Thymus (tissue), 14 donors: ENCODE results near the gene RIMKLA. TPM values are rescaled to one million over a fixed set of nuclear protein-coding genes. Genes with fewer than 3 reads are reported as not detected.

Experiments used
- DNase-seq, 9 donors: peaks; one replicate each; pipeline ENCODE4 v3.0.0-alpha.2; 2013; ENCODE audit warnings: low spot score in 9 of 9, low read depth in 6 of 9, missing footprints in 1 of 9
- H3K27ac ChIP-seq, 2 donors: one replicate each; pipeline ENCODE4 v1.5.1; 2013; ENCODE audit warnings: control low read depth in 1 of 2, low read depth in 1 of 2, low read length in 1 of 2, mild to moderate bottlenecking in 1 of 2, moderate library complexity in 1 of 2
- H3K27me3 ChIP-seq, 2 donors: one replicate each; pipeline ENCODE4 v1.5.1; 2013; ENCODE audit warnings: low read length in 1 of 2; ENCODE audit not compliant: control insufficient read depth in 2 of 2, insufficient read depth in 1 of 2
- H3K36me3 ChIP-seq, 2 donors: one replicate each; pipeline ENCODE4 v1.5.1; 2013; ENCODE audit warnings: low read length in 1 of 2, mild to moderate bottlenecking in 1 of 2, moderate library complexity in 1 of 2; ENCODE audit not compliant: control insufficient read depth in 2 of 2, insufficient read depth in 2 of 2
- H3K4me1 ChIP-seq, 2 donors: one replicate each; pipeline ENCODE4 v1.5.1; 2013; ENCODE audit warnings: low read length in 2 of 2; ENCODE audit not compliant: control insufficient read depth in 2 of 2, insufficient read depth in 2 of 2
- H3K4me3 ChIP-seq, 2 donors: one replicate each; pipeline ENCODE4 v1.5.1; 2013; ENCODE audit warnings: low read length in 2 of 2, control low read depth in 1 of 2, mild to moderate bottlenecking in 1 of 2
- H3K9me3 ChIP-seq, 2 donors: one replicate each; pipeline ENCODE4 v1.5.1; 2013; ENCODE audit warnings: low read length in 1 of 2, mild to moderate bottlenecking in 1 of 2; ENCODE audit not compliant: control insufficient read depth in 2 of 2, insufficient read depth in 1 of 2
- WGBS: extraction: QIAGEN DNeasy Blood & Tissue Kit; methylation state at CpG from one replicate; pipeline ENCODE4 v1.1.7; 2013; 5-methylcytosine and 5-hydroxymethylcytosine counted together
- long read RNA-seq, 10 donors: transcript quantifications; one replicate each; lab custom pipeline, GENCODE V29; 2026
- polyA plus RNA-seq: library from polyadenylated mRNA; stranded (reverse); fragments of 200-250 nt; gene quantifications from one replicate; pipeline ENCODE4 v1.2.3, GENCODE V29; 2013
- total RNA-seq: library from RNA; stranded (reverse); fragments of 120-200 nt; gene quantifications from one replicate; pipeline ENCODE4 v1.2.4, GENCODE V29; 2013
- donor health status: healthy.

RIMKLA gene, protein sequence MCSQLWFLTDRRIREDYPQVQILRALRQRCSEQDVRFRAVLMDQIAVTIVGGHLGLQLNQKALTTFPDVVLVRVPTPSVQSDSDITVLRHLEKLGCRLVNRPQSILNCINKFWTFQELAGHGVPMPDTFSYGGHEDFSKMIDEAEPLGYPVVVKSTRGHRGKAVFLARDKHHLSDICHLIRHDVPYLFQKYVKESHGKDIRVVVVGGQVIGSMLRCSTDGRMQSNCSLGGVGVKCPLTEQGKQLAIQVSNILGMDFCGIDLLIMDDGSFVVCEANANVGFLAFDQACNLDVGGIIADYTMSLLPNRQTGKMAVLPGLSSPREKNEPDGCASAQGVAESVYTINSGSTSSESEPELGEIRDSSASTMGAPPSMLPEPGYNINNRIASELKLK
- total RNA-seq (0.19 TPM), polyA plus RNA-seq (0.14 TPM)
- long read RNA-seq, donor 1: 0 reads
- long read RNA-seq, donor 2: 0 reads
- long read RNA-seq, donor 3: 0 reads
- long read RNA-seq, donor 4: 0 reads
- long read RNA-seq, donor 5: 0 reads
- long read RNA-seq, donor 6: 0 reads
- long read RNA-seq, donor 7: 0 reads
- long read RNA-seq, donor 8: 0 reads
- long read RNA-seq, donor 9: 0 reads
- long read RNA-seq, donor 10, full-length matches to known transcripts: 1 of 1 reads
- long read RNA-seq, donor 10, partial matches to known transcripts: 0 of 1 reads
- long read RNA-seq, donor 10, other reads (novel, unspliced or antisense): 0 of 1 reads

DNA sequence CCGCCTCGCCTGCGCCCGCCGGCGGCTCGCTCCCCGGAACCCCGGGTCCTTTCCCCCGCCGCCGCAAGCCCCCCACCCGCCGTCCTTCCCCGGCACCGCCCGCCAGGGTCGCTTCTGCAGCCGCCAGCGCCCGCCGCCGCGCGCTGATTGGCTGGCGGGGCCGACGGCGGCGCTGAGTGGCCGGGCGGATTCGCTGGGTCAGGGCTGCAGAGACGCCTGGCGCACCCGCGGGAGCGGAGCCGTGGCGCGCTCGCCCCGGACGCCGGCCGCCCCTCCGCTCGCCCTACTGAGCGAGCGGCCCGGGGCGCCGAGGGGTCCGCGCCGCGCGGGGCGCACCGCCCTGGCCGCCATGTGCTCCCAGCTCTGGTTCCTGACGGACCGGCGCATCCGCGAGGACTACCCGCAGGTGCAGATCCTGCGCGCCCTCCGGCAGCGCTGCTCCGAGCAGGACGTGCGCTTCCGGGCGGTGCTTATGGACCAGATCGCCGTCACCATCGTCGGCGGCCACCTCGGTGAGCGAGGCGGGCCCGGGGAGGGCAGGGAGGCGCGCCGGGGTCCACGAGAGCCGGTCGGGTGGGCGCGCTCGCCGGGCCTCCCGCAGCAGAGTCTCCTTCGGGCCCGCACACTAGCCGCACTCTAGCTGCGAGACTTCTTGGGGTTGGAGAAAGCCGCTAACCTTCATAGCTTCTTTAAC lies at the start of gene RIMKLA:
RIMKLA (plus strand) TSS at position 207 of the 694 bp plus-strand sequence; CDS start at position 350, 143 bp downstream.
- DNase-seq: peak in 7 of 9 donors; percentile 4 to 53 (median 19)
- Histone ChIP-seq H3K36me3 (no peaks in the 10 kb centered on the region), H3K27me3 (peaks cover 35 to 63% of the 10 kb centered on the region in 2 donors), H3K4me3 (peak within 1 kb of the TSS; percentile 13 to 76), H3K4me1 (peaks cover 3 to 5% of the 10 kb centered on the region in 2 donors), H3K27ac (no peak within 1 kb of the TSS), H3K9me3 (no peaks in the 10 kb centered on the region)
- WGBS: under 1% methylated on average over 101 of the region's 101 CpGs

DNA sequence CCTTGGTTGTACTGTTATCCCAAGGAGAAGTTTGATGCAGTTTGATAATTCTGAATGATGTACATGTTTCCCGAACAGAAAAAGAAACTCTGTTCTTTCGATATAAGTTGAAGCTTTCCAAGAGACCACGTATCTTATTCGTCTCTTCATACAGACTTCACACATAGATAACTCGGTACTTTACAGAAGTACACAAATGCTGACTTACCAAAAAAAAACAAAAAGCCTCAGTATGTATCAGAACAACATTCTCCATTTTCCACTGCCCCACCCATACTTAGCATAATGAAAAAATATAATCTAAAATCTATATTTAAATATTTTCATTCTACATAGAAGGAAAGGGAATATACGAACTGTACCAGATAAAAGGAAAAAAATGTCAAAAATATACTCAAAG lies 47.7 kb upstream of the RIMKLA start:
- H3K4me3 ChIP-seq: no peak overlapping the region
- DNase-seq: no peak
- no peak overlapping the region for H3K27ac ChIP-seq
- H3K27me3 ChIP-seq: no peaks in the 10 kb centered on the region
- WGBS: 93% methylated on average over 6 of the region's 6 CpGs
- H3K4me1 ChIP-seq: peaks cover 6 to 13% of the 10 kb centered on the region in 2 donors
- peaks cover 0 to 3% of the 10 kb centered on the region in 2 donors for H3K9me3 ChIP-seq
- H3K36me3 ChIP-seq: peaks cover 0 to 2% of the 10 kb centered on the region in 2 donors

DNA sequence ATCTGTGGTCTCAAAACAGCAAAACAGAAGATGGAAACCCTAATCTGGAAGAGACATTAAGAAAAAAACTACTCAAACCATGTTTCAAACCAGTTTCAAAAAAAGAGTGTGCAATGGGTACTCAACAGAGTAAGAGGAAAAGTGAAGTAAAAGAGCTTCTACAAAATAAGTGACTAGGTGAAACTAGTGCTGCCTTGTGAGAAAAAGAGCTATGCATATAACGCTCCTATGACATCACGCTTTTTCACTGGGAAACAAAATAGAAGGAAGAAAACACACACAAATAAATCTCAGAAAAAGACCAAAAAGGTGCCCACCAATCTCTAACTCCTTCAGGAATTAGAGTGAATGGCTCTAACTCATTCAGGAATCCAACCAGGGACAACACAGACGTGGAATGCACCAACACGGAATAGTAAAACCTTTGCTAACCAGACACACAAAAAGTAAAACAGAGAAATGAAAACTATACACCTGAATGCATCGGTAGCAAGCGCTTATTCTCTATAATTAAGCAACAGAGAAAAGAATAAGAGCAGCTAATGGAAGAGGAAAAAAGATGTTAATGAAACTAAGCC lies 46.8 kb upstream of the RIMKLA start:
- 5% methylated on average over 6 of the region's 6 CpGs for WGBS
- DNase-seq: peak in 2 of 9 donors; percentile 14 to 19
- Histone ChIP-seq H3K4me1 (peaks cover 6 to 13% of the 10 kb centered on the region in 2 donors), H3K36me3 (peaks cover 0 to 2% of the 10 kb centered on the region in 2 donors), H3K27ac (no peak overlapping the region), H3K4me3 (peak overlapping the region; percentile 87 to 92), H3K9me3 (peaks cover 0 to 3% of the 10 kb centered on the region in 2 donors), H3K27me3 (no peaks in the 10 kb centered on the region)

DNA sequence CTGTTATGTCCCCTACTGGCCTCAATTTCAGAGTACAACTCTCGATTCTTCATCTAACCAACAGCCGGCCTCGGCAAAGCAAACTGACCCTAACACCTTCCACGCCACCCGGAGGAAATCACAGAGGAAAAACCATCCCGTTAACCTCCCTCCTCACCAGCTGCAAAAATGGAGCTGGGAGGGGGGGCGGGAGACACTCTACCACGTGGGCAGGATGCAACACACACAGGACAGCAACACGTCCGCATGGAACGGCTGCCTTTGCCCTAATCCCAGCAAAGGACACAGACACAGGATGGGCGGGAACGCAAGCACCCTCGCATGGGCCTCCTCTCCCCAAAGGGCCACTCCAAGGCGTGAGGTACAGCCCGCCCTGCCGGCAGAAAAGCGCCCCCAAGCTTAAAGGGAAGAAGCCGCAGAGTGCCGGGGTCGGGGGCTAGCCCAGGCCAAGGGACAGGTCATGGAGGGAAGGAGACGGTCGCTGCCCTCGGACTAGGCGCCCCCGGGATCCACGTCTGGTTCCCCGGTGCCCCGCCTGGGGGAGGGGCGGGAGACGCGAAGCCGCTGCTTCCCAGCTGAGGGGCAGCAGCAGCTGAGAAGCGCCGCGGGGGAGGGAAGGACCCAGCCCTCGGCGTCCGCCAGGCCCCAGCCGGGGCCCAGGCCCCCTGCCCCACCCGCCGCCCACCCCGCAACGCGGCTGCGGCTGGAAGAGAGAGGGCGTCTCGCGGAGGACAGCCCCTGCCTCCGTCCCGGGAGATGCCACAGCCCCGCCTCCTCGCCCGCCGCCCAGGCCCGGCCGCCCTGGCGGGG lies 46.1 kb upstream of the RIMKLA start:
- WGBS: under 1% methylated on average over 58 of the region's 58 CpGs

DNA sequence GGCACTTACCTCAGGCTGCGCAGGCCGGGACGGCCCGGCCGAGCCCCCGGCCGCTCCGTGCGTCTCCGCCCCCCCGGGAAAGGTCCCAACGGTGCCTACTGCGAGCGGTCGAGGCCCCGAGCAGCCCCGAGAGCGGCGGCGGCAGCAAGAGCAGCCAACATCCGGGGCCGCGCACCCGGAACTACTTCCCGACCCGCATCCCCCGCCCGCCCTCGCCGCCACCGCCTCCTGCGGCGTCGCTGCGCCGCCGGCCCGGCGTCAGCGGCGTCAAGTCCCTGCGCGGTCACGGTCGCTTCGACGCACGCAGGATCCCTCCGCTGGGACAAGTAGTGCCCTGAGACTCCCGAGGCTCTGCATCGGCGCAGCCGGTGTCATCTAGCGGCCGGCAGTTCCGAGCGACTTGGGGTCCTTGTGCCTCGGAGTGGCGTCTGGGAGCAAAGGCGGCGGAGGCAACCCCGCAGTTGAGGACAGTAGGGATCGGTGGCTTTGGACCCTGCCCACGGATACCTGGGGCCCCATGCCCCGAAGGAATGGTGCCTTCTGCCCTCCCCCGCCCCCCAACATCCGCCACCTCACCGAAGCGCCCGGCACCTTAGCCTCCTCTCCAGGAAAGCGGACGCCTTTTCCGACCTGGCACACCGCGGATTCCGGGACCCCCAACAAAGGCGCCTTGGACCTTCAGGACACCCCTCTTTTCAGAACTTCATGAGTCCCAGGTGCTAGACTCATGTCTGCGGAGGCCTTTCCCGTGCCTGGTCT lies 45.4 kb upstream of the RIMKLA start, which contains the start of gene FOXJ3:
FOXJ3 (minus strand) TSS at position 186 of the 759 bp plus-strand sequence. CDS start 24,142 bp downstream, outside the sequence.
- no peaks in the 10 kb centered on the region for H3K27me3 ChIP-seq
- no peaks in the 10 kb centered on the region for H3K36me3 ChIP-seq
- H3K4me1 ChIP-seq: peaks cover 6 to 13% of the 10 kb centered on the region in 2 donors
- H3K9me3 ChIP-seq: peaks cover 0 to 3% of the 10 kb centered on the region in 2 donors
- peak; percentile 95 to 99 (median 97) for DNase-seq
- under 1% methylated on average over 79 of the region's 79 CpGs for WGBS
- H3K27ac ChIP-seq: peak within 1 kb of the TSS; percentile 86 to 94
- peak within 1 kb of the TSS; percentile 87 to 92 for H3K4me3 ChIP-seq

More for the DNA sequence above, 46.1 kb upstream of the RIMKLA start:
- H3K36me3 ChIP-seq: peaks cover 0 to 2% of the 10 kb centered on the region in 2 donors
- H3K4me3 ChIP-seq: peak overlapping the region; percentile 87 to 92
- H3K9me3 ChIP-seq: peaks cover 0 to 3% of the 10 kb centered on the region in 2 donors
- peak overlapping the region; percentile 62 to 94 for H3K27ac ChIP-seq
- DNase-seq: peak in 5 of 9 donors; percentile 18 to 51 (median 36)
- H3K27me3 ChIP-seq: no peaks in the 10 kb centered on the region
- peaks cover 6 to 13% of the 10 kb centered on the region in 2 donors for H3K4me1 ChIP-seq

DNA sequence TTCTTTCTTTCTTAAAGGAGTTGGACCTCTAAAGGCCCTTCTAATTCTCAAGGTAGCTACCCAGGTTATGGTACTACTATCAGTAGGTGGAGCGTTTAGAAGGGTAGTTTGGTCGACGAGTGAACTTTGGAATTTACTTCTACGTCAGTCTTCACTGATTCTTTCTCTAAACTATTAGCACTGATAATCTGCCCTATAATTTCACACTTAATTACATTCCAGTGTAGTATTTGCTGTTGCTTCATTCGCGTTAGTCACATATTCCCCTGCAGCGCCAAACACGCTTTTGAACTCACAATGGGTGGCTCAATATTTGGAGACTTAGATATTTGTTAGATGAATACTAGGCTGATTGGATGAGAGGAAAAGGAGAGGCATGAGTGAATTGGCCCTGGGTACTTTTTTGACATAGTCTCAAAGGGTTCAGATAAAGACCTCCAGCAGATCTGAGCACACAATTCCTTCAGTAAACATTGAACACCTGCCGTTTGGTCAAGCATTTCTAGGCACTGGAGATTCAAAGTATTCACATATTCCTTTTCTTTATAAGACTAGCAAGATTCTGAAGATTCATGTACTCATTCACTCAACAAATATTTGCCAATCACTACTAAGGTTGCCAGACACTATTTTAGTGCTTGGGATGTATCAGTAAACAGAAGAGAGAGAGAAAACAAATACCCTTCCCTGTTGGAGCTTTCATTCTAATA lies 44.6 kb upstream of the RIMKLA start:
- Histone ChIP-seq H3K9me3 (peaks cover 0 to 3% of the 10 kb centered on the region in 2 donors), H3K4me1 (peaks cover 6 to 13% of the 10 kb centered on the region in 2 donors), H3K4me3 (peak overlapping the region; percentile 87 to 92), H3K36me3 (no peaks in the 10 kb centered on the region), H3K27ac (peak overlapping the region; percentile 86 to 94), H3K27me3 (no peaks in the 10 kb centered on the region)
- WGBS: 16% methylated on average over 9 of the region's 9 CpGs
- DNase-seq: no peak

DNA sequence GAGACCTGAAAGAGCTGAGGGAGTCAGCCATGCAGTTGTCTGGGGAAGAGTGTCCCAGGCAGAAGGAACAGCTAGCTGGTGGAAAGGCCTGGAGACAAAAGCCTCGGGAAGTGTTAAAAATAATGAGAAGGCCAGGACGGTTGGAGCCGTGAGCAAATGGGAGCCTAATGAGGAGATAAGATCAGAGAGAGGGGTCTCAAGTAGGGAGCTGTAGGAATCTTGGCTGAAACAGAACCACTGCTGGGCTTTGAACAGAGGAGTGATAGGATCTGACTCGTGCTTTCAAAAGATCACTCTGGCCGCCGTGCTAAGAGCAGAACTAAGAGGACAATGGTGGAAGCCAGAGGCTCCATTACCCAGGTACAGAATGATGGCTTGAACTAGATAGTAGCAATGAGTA lies 43.6 kb upstream of the RIMKLA start:
- no peak overlapping the region for H3K27ac ChIP-seq
- 96% methylated on average over 6 of the region's 6 CpGs for WGBS
- no peak overlapping the region for H3K4me3 ChIP-seq

More for the DNA sequence above, 43.6 kb upstream of the RIMKLA start:
- H3K36me3 ChIP-seq: no peaks in the 10 kb centered on the region
- H3K27me3 ChIP-seq: no peaks in the 10 kb centered on the region
- peaks cover 0 to 3% of the 10 kb centered on the region in 2 donors for H3K9me3 ChIP-seq
- no peak for DNase-seq
- H3K4me1 ChIP-seq: peaks cover 6 to 13% of the 10 kb centered on the region in 2 donors
